Stomach (tissue), 9 donors: ENCODE measurements around the gene ADAMTS16. TPM values are rescaled to one million over a fixed set of nuclear protein-coding genes. Genes with fewer than 3 reads are reported as not detected.

Experiments
- DNase-seq, 2 donors: peaks; one replicate each; pipeline versions ENCODE4 v3.0.0 to v3.0.0-alpha.2; 2013 to 2019
- H3K27ac ChIP-seq, 5 donors: fragments of 200-600 bp in 4 of 5; sonication (generic) in 4 of 5; one replicate each; pipeline ENCODE4 v1.5.1; 2013 to 2019; ENCODE audit warnings: mild to moderate bottlenecking in 1 of 5, moderate library complexity in 1 of 5
- H3K27me3 ChIP-seq, 3 donors: fragments of 200-600 bp; sonication (generic); one replicate each; pipeline ENCODE4 v1.5.1; 2017 to 2019; ENCODE audit warnings: mixed run types in 1 of 3
- H3K36me3 ChIP-seq, 4 donors: fragments of 200-600 bp; sonication (generic); 1 replicate in 3 of 4; 2 replicates in 1 of 4; pipeline ENCODE4 v1.5.1; 2016 to 2019
- H3K4me1 ChIP-seq, 4 donors: fragments of 200-600 bp; sonication (generic); one replicate each; pipeline ENCODE4 v1.5.1; 2016 to 2019
- H3K4me3 ChIP-seq, 4 donors: fragments of 200-600 bp; sonication (generic) in 3 of 4; one replicate each; pipeline ENCODE4 v1.5.1; 2016 to 2019; ENCODE audit warnings: mild to moderate bottlenecking in 1 of 4
- H3K9me3 ChIP-seq, 4 donors: fragments of 200-600 bp; sonication (generic); one replicate each; pipeline ENCODE4 v1.5.1; 2016 to 2019
- CTCF ChIP-seq, 7 experiments: fragments of 450-650 bp in 4 of 7; fragments of 200-600 bp in 3 of 7; sonication (generic) in 3 of 7; IDR thresholded peaks; one replicate each; pipeline ENCODE4 v1.5.1; 2016 to 2019; ENCODE audit warnings: antibody characterized with exemption in 7 of 7, control low read depth in 2 of 7, mild to moderate bottlenecking in 1 of 7
- EP300 ChIP-seq: sonication (generic); formaldehyde crosslinking; IDR thresholded peaks from one replicate; pipeline ENCODE4 v1.6.1; 2017; ENCODE audit warnings: antibody characterized with exemption
- POLR2A ChIP-seq, 4 donors: fragments of 450-650 bp; IDR thresholded peaks; one replicate each; pipeline ENCODE4 v1.6.1; 2016; ENCODE audit warnings: antibody characterized with exemption in 4 of 4, control low read depth in 2 of 4, mild to moderate bottlenecking in 1 of 4, moderate library complexity in 1 of 4
- POLR2AphosphoS5 ChIP-seq, 3 donors: sonication (generic); formaldehyde crosslinking; IDR thresholded peaks; one replicate each; pipeline ENCODE4 v1.6.1; 2016; ENCODE audit warnings: antibody characterized with exemption in 3 of 3
- WGBS, 5 donors: extraction: QIAGEN DNeasy Blood & Tissue Kit in 3 of 5; methylation state at CpG; one replicate each; pipeline versions ENCODE4 v1.1.5 to v1.1.7; 2013 to 2018; 5-methylcytosine and 5-hydroxymethylcytosine counted together
- intact Hi-C: fragments of 100-400 bp; cut with DNase I; formaldehyde crosslinking; loops from one replicate; pipeline ENCODE4 v1.15.1; 2023; ENCODE audit warnings: low total_unique reads
- polyA plus RNA-seq, 3 donors: library from polyadenylated mRNA; stranded (reverse); fragments of 200-250 nt; gene quantifications; one replicate each; pipeline ENCODE4 v1.2.3, GENCODE V29; 2013
- total RNA-seq, 5 donors: library from RNA; depleted of rRNA; stranded (reverse); fragments of >200 nt; gene quantifications; one replicate each; pipeline versions ENCODE4 v1.1.0 to v1.2.3, GENCODE V29; 2014 to 2016
- donor health status: healthy with polysubstance abuse.
- donor health status: Bipolar disorder and iron deficiency.
- donor health status: healthy.

Gene ADAMTS16
- total and polyA plus RNA-seq, 8 donors = 0.29 to 12.7 TPM; not detected in 6

- Histone ChIP-seq H3K27me3 (no peaks in the 10 kb centered on the region), H3K4me1 (no peaks in the 10 kb centered on the region), H3K36me3 (no peaks in the 10 kb centered on the region), H3K27ac (no peak overlapping the region), H3K4me3 (no peak overlapping the region), H3K9me3 (no peaks in the 10 kb centered on the region)
- intact Hi-C loops = no loop called here
- TF ChIP-seq CTCF (IDR thresholded peaks at IDR 0.05) = no peak
- no peak for TF ChIP-seq POLR2A (IDR thresholded peaks at IDR 0.05)
- no peak for TF ChIP-seq EP300
- no peak for TF ChIP-seq POLR2AphosphoS5 (IDR thresholded peaks at IDR 0.05)
- WGBS, 5 donors = 89 to 98% (median 96%) methylated on average over 17 to 18 of the region's 18 CpGs
- no peak for DNase-seq
These were observed 212.5 kb downstream of the ADAMTS16 start for GRCh38 chr5:5352675-5353074.

GRCh38 chr5:5353681-5354080 is 213.6 kb downstream of the ADAMTS16 start:
- no peak for DNase-seq
- Histone ChIP-seq H3K36me3 (no peaks in the 10 kb centered on the region), H3K27ac (no peak overlapping the region), H3K9me3 (no peaks in the 10 kb centered on the region), H3K4me1 (no peaks in the 10 kb centered on the region), H3K27me3 (no peaks in the 10 kb centered on the region), H3K4me3 (no peak overlapping the region)
- 64 to 70% (median 69%) methylated on average over 10 of the region's 10 CpGs for WGBS, 5 donors
- TF ChIP-seq POLR2AphosphoS5 (IDR thresholded peaks at IDR 0.05) (no peak), CTCF (IDR thresholded peaks at IDR 0.05) (no peak), EP300 (no peak), POLR2A (IDR thresholded peaks at IDR 0.05) (no peak)
- intact Hi-C loops = no loop called here

DNA sequence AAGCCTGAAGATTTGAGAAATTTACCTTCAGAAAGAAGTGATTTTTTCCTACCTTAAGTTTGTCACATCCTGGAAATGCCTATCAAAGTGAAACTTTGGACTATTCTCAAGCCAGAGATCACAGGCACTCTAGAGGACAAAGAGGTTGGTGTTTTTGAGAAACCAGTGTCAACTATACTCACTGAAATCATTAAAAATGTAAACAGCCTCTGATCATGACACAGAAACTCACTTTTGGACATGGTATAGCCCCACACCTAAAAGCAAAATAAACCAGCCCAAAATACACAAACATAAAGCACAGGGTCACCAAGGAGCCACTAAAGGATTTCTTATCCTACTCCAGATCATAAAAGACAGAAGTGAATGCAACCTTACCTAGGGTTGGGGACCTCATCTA is 216.6 kb downstream of the ADAMTS16 start:
- TF ChIP-seq POLR2A (IDR thresholded peaks at IDR 0.05) (no peak), POLR2AphosphoS5 (IDR thresholded peaks at IDR 0.05) (no peak), CTCF (IDR thresholded peaks at IDR 0.05) (no peak), EP300 (no peak)
- Histone ChIP-seq H3K4me1 (no peaks in the 10 kb centered on the region), H3K4me3 (no peak overlapping the region), H3K9me3 (no peaks in the 10 kb centered on the region), H3K36me3 (no peaks in the 10 kb centered on the region), H3K27ac (no peak overlapping the region), H3K27me3 (no peaks in the 10 kb centered on the region)
- intact Hi-C loops = no loop called here
- no peak for DNase-seq

- Histone ChIP-seq H3K27me3 (no peaks in the 10 kb centered on the region), H3K27ac (no peak overlapping the region), H3K4me1 (no peaks in the 10 kb centered on the region), H3K9me3 (no peaks in the 10 kb centered on the region), H3K36me3 (no peaks in the 10 kb centered on the region), H3K4me3 (no peak overlapping the region)
- no peak for DNase-seq
- 77 to 87% (median 84%) methylated on average over 9 of the region's 9 CpGs for WGBS, 5 donors
- no peak for TF ChIP-seq POLR2AphosphoS5 (IDR thresholded peaks at IDR 0.05)
- no peak for TF ChIP-seq CTCF (IDR thresholded peaks at IDR 0.05)
- no peak for TF ChIP-seq POLR2A (IDR thresholded peaks at IDR 0.05)
- TF ChIP-seq EP300 = no peak
- intact Hi-C loops = no loop called here
These were observed 219.5 kb downstream of the ADAMTS16 start for GRCh38 chr5:5359618-5360017.
